MG63 (cell line): Measurements from ENCODE around the gene WDR81. TPM values are rescaled to one million over a fixed set of nuclear protein-coding genes. Genes with fewer than 3 reads are reported as not detected.

Experiments
- DNase-seq: peaks from one replicate; pipeline ENCODE4 v3.0.0-alpha.2; 2020
- H3K27me3 ChIP-seq: fragments of 250-450 bp; sonication (Bioruptor Pico); 2 replicates; pipeline ENCODE4 v1.5.1; 2020; ENCODE audit warnings: mild to moderate bottlenecking, moderate library complexity
- H3K36me3 ChIP-seq: fragments of 250-450 bp; sonication (Bioruptor Pico); 2 replicates; pipeline ENCODE4 v1.5.1; 2020; ENCODE audit warnings: mild to moderate bottlenecking, moderate library complexity
- H3K4me3 ChIP-seq: fragments of 250-450 bp; sonication (Bioruptor Pico); 2 replicates; pipeline ENCODE4 v1.5.1; 2020; ENCODE audit warnings: mild to moderate bottlenecking, moderate library complexity
- H3K9me3 ChIP-seq: fragments of 250-450 bp; sonication (Bioruptor Pico); 2 replicates; pipeline ENCODE4 v1.5.1; 2020; ENCODE audit warnings: mild to moderate bottlenecking, moderate library complexity
- total RNA-seq: library from RNA; depleted of rRNA; stranded (reverse); fragments of >200 nt; shearing (Covaris generic); gene quantifications from 2 replicates; pipeline ENCODE4 v1.2.3, GENCODE V29; 2014; ENCODE audit warnings: low replicate concordance; rRNA removed

WDR81 gene
- total RNA-seq, 1 experiment from 2014 or later = 20.3 TPM

- H3K9me3 ChIP-seq = no peaks in the 10 kb centered on the region
- no peak overlapping the region for H3K4me3 ChIP-seq
- no peak for DNase-seq
- H3K36me3 ChIP-seq = peaks cover 20% of the 10 kb centered on the region
- no peaks in the 10 kb centered on the region for H3K27me3 ChIP-seq
These were observed 58.8 kb downstream of the WDR81 start for GRCh38 chr17:1783271-1783670.

- Histone ChIP-seq H3K36me3 (peaks cover 18% of the 10 kb centered on the region), H3K9me3 (no peaks in the 10 kb centered on the region), H3K27me3 (no peaks in the 10 kb centered on the region), H3K4me3 (no peak overlapping the region)
- peak; percentile 84 for DNase-seq
These were observed 59.5 kb downstream of the WDR81 start for GRCh38 chr17:1783834-1784611.

- Histone ChIP-seq H3K4me3 (no peak overlapping the region), H3K36me3 (peaks cover 18% of the 10 kb centered on the region), H3K27me3 (no peaks in the 10 kb centered on the region), H3K9me3 (no peaks in the 10 kb centered on the region)
- DNase-seq = peak; percentile 55
These were observed 61.4 kb downstream of the WDR81 start for GRCh38 chr17:1785930-1786329.

- Histone ChIP-seq H3K36me3 (peaks cover 14% of the 10 kb centered on the region), H3K4me3 (no peak overlapping the region), H3K27me3 (no peaks in the 10 kb centered on the region), H3K9me3 (no peaks in the 10 kb centered on the region)
- no peak for DNase-seq
These were observed 62.2 kb downstream of the WDR81 start for GRCh38 chr17:1786708-1787107.

GRCh38 chr17:1787301-1787902 lies 62.9 kb downstream of the WDR81 start:
- Histone ChIP-seq H3K4me3 (no peak overlapping the region), H3K36me3 (peaks cover 14% of the 10 kb centered on the region; the same call in 1 of the 2 replicates), H3K9me3 (no peaks in the 10 kb centered on the region), H3K27me3 (no peaks in the 10 kb centered on the region)
- DNase-seq = peak; percentile 88

Other genes with a start within 250 kb of the WDR81 start
- 65.5 and 75.2 TPM in 2 replicates for gene MYO1C, start 232.0 kb upstream of the WDR81 start, total RNA-seq
- gene INPP5K, start 208.1 kb upstream of the WDR81 start, total RNA-seq = 30.8 and 75.0 TPM in 2 replicates
- gene PITPNA, start 161.9 kb upstream of the WDR81 start, total RNA-seq = 15.2 and 39.1 TPM in 2 replicates
- gene SLC43A2, start 95.9 kb upstream of the WDR81 start, total RNA-seq = 3.9 and 8.3 TPM in 2 replicates
- not detected in 2 replicates for gene SCARF1, start 79.0 kb upstream of the WDR81 start, total RNA-seq
- 4.6 TPM in 1 of 2 replicates, not detected in the other for gene RILP, start 74.8 kb upstream of the WDR81 start, total RNA-seq
- 80.5 and 100 TPM in 2 replicates for gene PRPF8, start 39.8 kb upstream of the WDR81 start, total RNA-seq
- 0.37 and 0.59 TPM in 2 replicates for gene TLCD2, start 14.3 kb upstream of the WDR81 start, total RNA-seq
- gene SERPINF2, start 18.2 kb downstream of the WDR81 start, total RNA-seq = not detected in 2 replicates
- 1.2 and 5.0 TPM in 2 replicates for gene SERPINF1, start 37.4 kb downstream of the WDR81 start, total RNA-seq
- gene SMYD4, start 105.2 kb downstream of the WDR81 start, total RNA-seq = 6.3 and 9.6 TPM in 2 replicates
- 34.6 and 49.4 TPM in 2 replicates for gene RPA1, start 105.3 kb downstream of the WDR81 start, total RNA-seq